ENCODE measurements around the gene RUNX2. TPM values are rescaled to one million over a fixed set of nuclear protein-coding genes. Genes with fewer than 3 reads are reported as not detected.

RUNX2 gene
- polyA plus RNA-seq, 1 donor (not counting 4 experiments of a cell fraction or from before 2014, with no cell fraction given), result 1.4 TPM

DNA sequence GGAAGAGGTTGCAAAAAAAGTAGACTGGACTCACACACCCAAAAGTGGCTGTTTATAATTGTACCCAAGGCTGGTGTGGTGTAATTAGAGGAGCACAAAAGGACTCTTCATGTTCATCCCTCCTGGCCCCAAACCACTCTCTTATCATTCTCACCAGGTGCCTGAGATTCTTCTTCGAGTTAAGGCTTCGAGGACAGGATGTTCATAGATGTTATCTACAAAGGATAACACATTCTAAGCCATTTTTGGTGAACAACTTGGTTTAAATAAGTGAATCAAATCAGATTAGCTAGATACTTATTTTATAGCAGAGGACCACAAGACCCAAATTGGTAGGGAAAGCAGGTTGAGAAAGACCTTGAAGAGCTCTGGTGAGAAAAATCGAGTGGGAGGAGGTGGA lies 122.7 kb downstream of the RUNX2 start:
- DNase-seq (ENCODE audit: low read depth, low spot score), result no peak
- Histone ChIP-seq H4K20me1 (ENCODE audit: control insufficient read depth, extremely low read depth, insufficient read depth, low read length) (no peaks in the 10 kb centered on the region), H3K9me1 (ENCODE audit: control insufficient read depth, extremely low read depth, insufficient read depth, low read length) (no peaks in the 10 kb centered on the region), H3K27me3 (ENCODE audit: control insufficient read depth, extremely low read depth, insufficient read depth, low read length) (no peaks in the 10 kb centered on the region), H3K79me2 (ENCODE audit: control insufficient read depth, insufficient read depth, low read length) (no peaks in the 10 kb centered on the region), H3K4me2 (ENCODE audit: control insufficient read depth, extremely low read depth, insufficient read depth, low read depth, low read length) (no peak overlapping the region), H2AFZ (ENCODE audit: control insufficient read depth, low read length) (no peak overlapping the region), H3K9ac (ENCODE audit: control insufficient read depth, extremely low read depth, insufficient read depth, low read length) (no peak overlapping the region), H3K4me3 (ENCODE audit: control insufficient read depth in 2 of 3, extremely low read depth in 1 of 3, insufficient read depth in 2 of 3, low read depth in 1 of 3, low read length in 3 of 3) (no peak overlapping the region), H3K27ac (ENCODE audit: control insufficient read depth, insufficient read depth, low read length) (no peak overlapping the region), H3K9me3 (ENCODE audit: control insufficient read depth, low read depth, low read length) (no peaks in the 10 kb centered on the region), H3K36me3 (ENCODE audit: control insufficient read depth in 2 of 2, extremely low read depth in 1 of 2, insufficient read depth in 2 of 2, low read length in 2 of 2) (no peaks in the 10 kb centered on the region), H3K4me1 (ENCODE audit: control insufficient read depth, extremely low read depth, insufficient read depth, low read length) (peaks cover 27% of the 10 kb centered on the region)
- dilution Hi-C loops (cut with MboI; ENCODE audit: extremely low pct_ligation_motif_present, low sequenced_read_pairs), result no loop called here
- TF ChIP-seq EZH2 (IDR thresholded peaks at IDR 0.05; ENCODE audit: low read length), result no peak
- TF ChIP-seq, protein P1, sequence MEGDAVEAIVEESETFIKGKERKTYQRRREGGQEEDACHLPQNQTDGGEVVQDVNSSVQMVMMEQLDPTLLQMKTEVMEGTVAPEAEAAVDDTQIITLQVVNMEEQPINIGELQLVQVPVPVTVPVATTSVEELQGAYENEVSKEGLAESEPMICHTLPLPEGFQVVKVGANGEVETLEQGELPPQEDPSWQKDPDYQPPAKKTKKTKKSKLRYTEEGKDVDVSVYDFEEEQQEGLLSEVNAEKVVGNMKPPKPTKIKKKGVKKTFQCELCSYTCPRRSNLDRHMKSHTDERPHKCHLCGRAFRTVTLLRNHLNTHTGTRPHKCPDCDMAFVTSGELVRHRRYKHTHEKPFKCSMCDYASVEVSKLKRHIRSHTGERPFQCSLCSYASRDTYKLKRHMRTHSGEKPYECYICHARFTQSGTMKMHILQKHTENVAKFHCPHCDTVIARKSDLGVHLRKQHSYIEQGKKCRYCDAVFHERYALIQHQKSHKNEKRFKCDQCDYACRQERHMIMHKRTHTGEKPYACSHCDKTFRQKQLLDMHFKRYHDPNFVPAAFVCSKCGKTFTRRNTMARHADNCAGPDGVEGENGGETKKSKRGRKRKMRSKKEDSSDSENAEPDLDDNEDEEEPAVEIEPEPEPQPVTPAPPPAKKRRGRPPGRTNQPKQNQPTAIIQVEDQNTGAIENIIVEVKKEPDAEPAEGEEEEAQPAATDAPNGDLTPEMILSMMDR (optimal IDR thresholded peaks at IDR 0.05 in 1 of 3, IDR thresholded peaks at IDR 0.05 in 1 of 3, conservative IDR thresholded peaks at IDR 0.05 in 1 of 3; ENCODE audit: extremely low read depth in 1 of 3, insufficient read depth in 2 of 3, low read length in 3 of 3), result no peak
- no peak for FAIRE-seq

- Histone ChIP-seq H3K9ac (ENCODE audit: control insufficient read depth, extremely low read depth, insufficient read depth, low read length) (no peak overlapping the region), H3K36me3 (ENCODE audit: control insufficient read depth in 2 of 2, extremely low read depth in 1 of 2, insufficient read depth in 2 of 2, low read length in 2 of 2) (no peaks in the 10 kb centered on the region), H3K4me2 (ENCODE audit: control insufficient read depth, extremely low read depth, insufficient read depth, low read depth, low read length) (no peak overlapping the region), H3K9me3 (ENCODE audit: control insufficient read depth, low read depth, low read length) (no peaks in the 10 kb centered on the region), H3K79me2 (ENCODE audit: control insufficient read depth, insufficient read depth, low read length) (no peaks in the 10 kb centered on the region), H3K27me3 (ENCODE audit: control insufficient read depth, extremely low read depth, insufficient read depth, low read length) (no peaks in the 10 kb centered on the region), H3K4me3 (ENCODE audit: control insufficient read depth in 2 of 3, extremely low read depth in 1 of 3, insufficient read depth in 2 of 3, low read depth in 1 of 3, low read length in 3 of 3) (no peak overlapping the region), H3K4me1 (ENCODE audit: control insufficient read depth, extremely low read depth, insufficient read depth, low read length) (peaks cover 13% of the 10 kb centered on the region), H2AFZ (ENCODE audit: control insufficient read depth, low read length) (no peak overlapping the region), H4K20me1 (ENCODE audit: control insufficient read depth, extremely low read depth, insufficient read depth, low read length) (no peaks in the 10 kb centered on the region), H3K9me1 (ENCODE audit: control insufficient read depth, extremely low read depth, insufficient read depth, low read length) (no peaks in the 10 kb centered on the region), H3K27ac (ENCODE audit: control insufficient read depth, insufficient read depth, low read length) (no peak overlapping the region)
- dilution Hi-C loops (cut with MboI; ENCODE audit: extremely low pct_ligation_motif_present, low sequenced_read_pairs), result no loop called here
- DNase-seq (ENCODE audit: low read depth, low spot score) (no peak), FAIRE-seq (peak; percentile 71)
- TF ChIP-seq EZH2 (IDR thresholded peaks at IDR 0.05; ENCODE audit: low read length), result no peak
- TF ChIP-seq, protein P1 (optimal IDR thresholded peaks at IDR 0.05 in 1 of 3, IDR thresholded peaks at IDR 0.05 in 1 of 3, conservative IDR thresholded peaks at IDR 0.05 in 1 of 3; ENCODE audit: extremely low read depth in 1 of 3, insufficient read depth in 2 of 3, low read length in 3 of 3), result no peak
Measured at GRCh38 chr6:45454008-45454911, 126.1 kb downstream of the RUNX2 start.
